ENCODE results near the gene PDZD7. TPM values are rescaled to one million over a fixed set of nuclear protein-coding genes. Genes with fewer than 3 reads are reported as not detected.
A peak's percentile ranks its signal among the peaks of the same experiment; 100 is the strongest.

Gene PDZD7
- total and polyA plus RNA-seq, 9 of the 15 experiments (the other 6 are each of a cell fraction or from before 2014, with no cell fraction given) = 0.04 to 0.24 (median 0.08) TPM; not detected in 3

- TF ChIP-seq REST (IDR thresholded peaks at IDR 0.05; ENCODE audit: borderline replicate concordance) = no peak
- TF ChIP-seq REST (CRISPR knock-in tag; IDR thresholded peaks at IDR 0.05; ENCODE audit: low read depth) = no peak
- no peak for TF ChIP-seq KHSRP (IDR thresholded peaks at IDR 0.05)
- no peak for TF ChIP-seq ZNF780A (CRISPR knock-in tag; IDR thresholded peaks at IDR 0.05)
- no peak for TF ChIP-seq NUFIP1 (IDR thresholded peaks at IDR 0.05; ENCODE audit: partially characterized antibody)
- no peak for TF ChIP-seq CREB5 (CRISPR knock-in tag; IDR thresholded peaks at IDR 0.05)
- no peak for TF ChIP-seq TARDBP (IDR thresholded peaks at IDR 0.05)
- TF ChIP-seq ZNF668 (CRISPR knock-in tag; IDR thresholded peaks at IDR 0.05) = no peak
- no peak for TF ChIP-seq YBX1 (IDR thresholded peaks at IDR 0.05)
- TF ChIP-seq BCLAF1 (IDR thresholded peaks at IDR 0.05; ENCODE audit: borderline replicate concordance in 1 of 2, control insufficient read depth in 1 of 2, low read depth in 2 of 2, low read length in 1 of 2) = no peak
- TF ChIP-seq ILK (tag; IDR thresholded peaks at IDR 0.05; ENCODE audit: borderline replicate concordance, low read depth) = no peak
- TF ChIP-seq GATAD2A (IDR thresholded peaks at IDR 0.05) = 0 out of 2 replicates have a peak, but pooled peaks have one; percentile 59
- TF ChIP-seq MED1 (CRISPR knock-in tag; IDR thresholded peaks at IDR 0.05; ENCODE audit: borderline replicate concordance) = no peak
- TF ChIP-seq ZNF280B (CRISPR knock-in tag; IDR thresholded peaks at IDR 0.05) = no peak
These were observed 33.4 kb downstream of the PDZD7 start (continued) for GRCh38 chr10:100997360-100998182.
